GM19438 (cell line): ENCODE data around the gene PDP2.
A peak's percentile ranks its signal among the peaks of the same experiment; 100 is the strongest.
"Not testable (repeated sequence)": the region's sequence is repeated elsewhere in the genome, so short reads cannot be mapped to it uniquely, and the experiment has no call there.

Experiments used
- ATAC-seq: cut with Tn5 transposase; IDR thresholded peaks from one replicate; pipeline ENCODE4 v1.9.1; 2021; ENCODE audit warnings: low read depth; ENCODE audit not compliant: unreplicated experiment

PDP2 gene

DNA sequence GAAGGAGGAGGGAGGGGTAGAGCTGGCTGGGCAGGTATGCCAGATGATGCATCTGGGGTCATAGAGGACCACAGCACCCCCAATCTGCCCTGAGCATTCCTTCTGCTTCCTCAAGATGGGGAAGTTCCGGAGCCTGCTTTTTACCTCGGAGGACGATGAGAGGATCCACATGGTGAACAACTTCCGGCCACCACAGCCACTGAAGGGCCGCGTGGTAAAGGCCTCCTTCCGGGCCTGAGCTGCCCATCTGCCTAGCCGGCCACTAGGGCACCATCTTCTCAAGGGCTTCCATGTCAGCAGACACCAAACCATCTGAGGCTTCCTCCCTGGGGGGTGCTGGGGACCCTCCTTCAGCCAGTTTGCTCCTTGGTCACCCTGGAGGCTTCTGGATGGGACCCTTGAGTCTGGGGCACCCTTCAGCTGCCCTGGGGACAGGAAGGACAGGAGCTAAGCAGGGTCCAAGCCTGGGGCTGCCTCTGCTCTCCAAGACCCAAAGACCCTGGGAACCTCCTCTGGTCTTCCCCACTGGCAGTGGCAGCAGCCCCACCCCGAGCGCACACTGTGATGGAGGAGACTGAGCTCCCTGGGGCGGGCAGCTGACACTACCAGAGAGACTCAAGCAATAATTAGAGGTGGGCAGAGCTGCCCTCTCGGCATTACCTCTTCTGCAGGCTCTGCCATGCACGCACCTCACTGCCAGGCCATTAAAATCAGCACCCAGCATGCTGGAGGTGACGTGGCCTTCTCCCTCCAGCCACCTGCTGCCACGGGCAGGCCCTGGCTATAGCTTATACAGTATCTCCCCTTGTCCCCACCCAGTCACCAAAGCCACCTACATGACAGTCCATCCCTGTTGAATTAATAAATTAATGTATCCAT lies 26.8 kb upstream of the PDP2 start:
- no peak for ATAC-seq

DNA sequence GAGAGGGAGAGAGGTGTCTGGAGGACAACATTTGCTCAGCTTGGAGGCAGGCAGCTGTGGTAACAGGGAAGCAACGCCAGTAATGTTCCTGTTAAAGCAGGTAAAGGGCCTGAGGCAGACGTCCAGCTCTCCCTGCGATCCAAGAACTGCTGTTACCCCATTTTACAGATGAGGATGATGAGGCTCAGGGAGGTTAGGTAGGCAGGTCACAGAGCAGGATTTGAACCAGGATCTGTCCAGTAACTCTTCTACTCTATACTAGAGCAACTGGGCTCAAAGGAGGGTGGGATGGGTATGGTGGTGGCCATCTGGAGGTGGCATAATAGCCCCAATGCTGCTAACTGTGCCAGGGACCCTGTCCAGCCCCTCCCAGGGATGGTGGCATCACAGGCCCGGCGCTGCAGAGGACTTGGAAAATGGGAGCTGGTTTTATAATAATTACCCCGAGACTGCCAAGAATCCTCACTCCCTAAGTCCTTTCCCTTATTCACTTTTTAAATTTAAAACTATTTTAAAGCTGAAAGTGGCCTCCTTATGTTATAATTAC lies 24.1 kb upstream of the PDP2 start:
- ATAC-seq = no peak

DNA sequence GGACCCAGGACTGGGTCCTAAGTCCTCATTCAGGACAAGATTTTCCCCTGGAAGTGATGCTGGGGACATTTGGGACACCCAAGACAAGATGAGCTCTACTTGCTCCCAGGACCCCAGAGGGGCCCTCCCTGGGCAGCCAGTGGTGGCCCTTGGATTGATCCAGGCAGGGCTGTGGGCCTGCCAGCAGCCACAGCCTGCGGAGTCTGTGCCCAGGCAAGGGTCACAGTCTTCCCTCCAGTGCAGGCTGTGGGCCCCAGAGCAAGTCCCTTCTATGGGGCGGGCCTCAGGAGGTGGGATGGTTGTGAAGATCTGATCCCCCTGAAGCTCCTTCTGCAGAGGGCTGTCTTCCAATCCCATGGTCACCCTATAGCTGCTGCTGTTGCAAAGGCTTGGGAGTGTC lies 23.5 kb upstream of the PDP2 start:
- ATAC-seq = no peak

DNA sequence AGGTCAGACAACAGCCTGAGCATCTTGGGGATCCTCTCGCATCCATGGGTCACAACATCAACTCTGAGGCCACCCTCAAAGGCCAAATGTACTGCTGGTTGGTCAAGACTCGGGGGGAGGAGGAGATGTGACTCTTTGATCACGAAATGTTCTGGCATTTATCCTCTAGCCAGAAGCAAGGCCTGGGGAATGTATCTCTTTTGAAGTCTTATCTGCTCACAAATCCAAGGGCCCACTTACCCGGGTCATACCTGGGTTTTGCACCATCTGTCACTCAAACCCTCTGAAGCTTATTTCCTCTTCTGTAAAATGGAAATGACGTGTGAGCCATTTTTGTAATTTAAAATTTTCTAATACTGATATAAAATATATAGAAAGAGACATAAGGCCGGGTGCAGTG lies 22.9 kb upstream of the PDP2 start:
- no peak for ATAC-seq

DNA sequence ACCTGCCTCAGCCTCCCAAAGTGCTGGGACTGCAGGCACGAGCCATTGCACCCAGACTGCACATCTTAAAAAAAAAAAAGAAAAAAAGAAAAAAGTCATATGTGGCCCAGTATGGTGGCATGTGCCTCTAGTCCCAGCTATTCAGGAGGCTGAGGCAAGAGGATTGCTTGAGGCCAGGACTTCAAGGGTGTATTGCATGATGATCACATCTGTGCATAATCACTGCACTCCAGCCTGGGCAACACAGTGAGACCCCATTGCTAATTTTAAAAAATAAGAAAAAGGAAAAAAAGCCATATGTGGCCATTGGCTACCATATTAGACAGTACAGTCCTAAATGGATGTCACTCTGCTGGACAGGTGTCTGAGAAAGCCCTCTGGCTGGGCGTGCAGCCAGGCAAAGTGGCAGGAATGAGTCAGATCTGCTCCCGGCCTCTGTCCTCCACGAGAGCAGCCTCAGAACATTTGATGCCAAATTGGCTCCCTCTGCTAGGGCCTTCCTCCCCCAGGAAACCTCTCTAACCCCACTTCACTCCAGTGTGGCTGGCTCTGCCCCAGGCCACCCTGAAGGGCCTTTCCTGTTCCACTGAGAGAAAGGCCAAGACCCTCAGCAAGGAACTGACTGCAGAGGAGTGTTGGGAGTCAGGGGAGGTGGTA lies 21.4 kb upstream of the PDP2 start:
- ATAC-seq = peak; percentile 66

DNA sequence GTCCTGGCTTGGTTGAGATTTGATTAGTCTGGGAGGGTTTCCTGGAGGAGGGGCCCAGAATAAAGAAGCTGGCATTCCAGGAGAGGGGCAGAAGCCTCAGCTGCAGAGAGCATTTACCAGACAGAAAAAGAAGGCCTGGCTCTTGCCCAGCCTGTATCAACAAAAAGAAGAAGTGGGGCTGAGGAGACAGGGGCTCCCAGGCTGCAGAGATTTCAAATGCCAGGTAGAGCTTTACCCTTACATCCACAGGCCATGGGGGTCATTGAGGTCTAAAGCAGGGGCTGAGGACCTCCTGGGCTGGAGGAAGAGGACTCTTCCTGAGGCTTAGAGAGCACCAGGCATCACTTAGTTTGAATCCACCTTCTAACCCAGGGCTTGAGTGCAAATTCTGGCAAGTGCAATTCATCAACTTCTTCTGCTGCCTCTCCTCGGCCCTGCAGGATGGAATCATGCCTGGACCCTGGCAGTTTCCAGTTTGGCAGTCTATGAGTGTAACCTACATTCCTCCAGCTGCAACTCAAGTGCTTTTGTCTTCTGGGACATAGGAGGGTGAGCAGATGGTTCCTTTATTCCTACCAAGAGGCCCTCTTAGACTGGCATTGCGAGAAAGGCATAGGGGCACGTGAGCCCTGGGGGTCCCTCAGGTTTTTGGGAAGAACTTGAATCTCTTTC lies 20.8 kb upstream of the PDP2 start:
- no peak for ATAC-seq

DNA sequence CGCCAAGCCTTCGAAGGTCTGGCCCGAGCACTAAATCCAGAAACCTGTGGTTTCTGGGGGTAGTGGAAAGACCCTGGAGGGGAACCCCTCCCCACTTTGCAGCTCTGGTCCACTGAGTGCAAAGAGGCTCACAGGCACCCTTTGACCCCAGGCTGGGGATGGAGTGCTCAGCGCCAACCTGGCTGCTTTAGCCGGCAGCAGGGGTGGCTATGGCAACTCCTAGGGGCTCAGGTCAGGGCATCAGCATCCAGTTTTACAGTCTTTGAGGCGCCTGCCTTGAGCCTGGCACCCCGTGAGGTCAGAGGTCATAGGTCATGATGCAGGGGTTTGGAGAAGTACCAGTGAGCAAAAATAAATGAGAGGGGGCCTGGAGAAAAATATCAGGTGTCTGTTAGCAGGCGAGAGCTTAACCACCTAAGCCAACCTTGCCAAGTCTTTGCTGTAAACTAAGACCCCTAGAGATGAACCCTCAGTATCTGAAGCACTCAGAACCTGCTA lies 18.2 kb upstream of the PDP2 start:
- ATAC-seq = no peak

DNA sequence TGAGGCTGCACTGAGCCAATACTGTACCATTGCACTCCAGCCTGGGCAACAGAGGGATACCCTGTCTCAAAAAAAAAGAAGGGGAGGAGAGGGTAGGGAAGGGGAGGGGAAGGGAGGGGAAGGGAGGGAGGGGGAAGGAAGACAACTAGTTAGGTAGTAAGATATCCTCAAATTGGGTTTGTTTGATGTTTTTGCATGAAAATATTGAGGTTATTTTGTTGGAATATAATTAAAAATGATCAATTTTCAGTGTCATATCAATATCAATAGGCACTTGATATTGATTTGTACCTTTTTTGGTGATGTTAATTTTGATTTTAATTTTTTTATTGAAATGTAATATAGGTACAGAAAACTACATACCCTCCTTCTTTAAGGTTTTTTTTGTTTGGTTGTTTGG lies 16.6 kb upstream of the PDP2 start:
- no peak for ATAC-seq

DNA sequence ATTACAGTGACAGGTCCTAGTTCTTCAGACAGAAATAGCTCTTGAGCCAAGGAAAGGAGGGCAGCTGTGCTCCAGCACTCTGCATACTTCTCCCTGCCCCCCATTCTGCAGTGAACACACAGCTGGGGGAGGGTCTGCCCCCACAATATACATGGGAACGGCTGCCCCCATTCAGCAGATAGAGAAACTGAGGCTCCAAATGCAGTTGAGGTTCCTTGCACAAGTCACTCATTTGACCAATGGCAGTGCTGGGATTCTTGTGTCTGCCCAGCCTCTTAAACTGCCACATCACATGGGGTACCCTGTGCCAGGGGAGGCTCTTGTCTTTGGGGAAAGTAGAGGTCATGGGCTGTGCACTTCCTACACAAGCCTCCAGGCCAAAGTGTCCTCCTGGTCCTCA lies 10.9 kb upstream of the PDP2 start:
- ATAC-seq = no peak

DNA sequence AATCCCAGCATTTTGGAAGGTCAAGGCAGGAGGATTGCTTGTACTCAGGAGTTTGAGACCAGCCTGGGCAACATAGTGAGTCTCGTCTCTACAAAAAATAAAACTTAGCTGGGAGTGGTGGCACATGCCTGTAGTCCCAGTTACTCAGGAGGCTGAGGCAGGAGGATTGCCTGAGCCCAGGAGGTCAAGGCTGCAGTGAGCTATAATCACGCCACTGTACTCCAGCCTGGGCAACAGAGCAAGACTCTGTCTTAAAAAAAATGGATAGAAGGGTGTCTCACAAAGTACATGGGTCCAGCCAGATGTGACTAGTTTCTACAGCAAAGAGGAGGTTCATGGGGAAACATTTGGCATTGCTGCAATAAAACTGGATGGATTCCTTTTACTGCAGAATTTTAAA lies 9.0 kb upstream of the PDP2 start:
- ATAC-seq = not testable (repeated sequence)

DNA sequence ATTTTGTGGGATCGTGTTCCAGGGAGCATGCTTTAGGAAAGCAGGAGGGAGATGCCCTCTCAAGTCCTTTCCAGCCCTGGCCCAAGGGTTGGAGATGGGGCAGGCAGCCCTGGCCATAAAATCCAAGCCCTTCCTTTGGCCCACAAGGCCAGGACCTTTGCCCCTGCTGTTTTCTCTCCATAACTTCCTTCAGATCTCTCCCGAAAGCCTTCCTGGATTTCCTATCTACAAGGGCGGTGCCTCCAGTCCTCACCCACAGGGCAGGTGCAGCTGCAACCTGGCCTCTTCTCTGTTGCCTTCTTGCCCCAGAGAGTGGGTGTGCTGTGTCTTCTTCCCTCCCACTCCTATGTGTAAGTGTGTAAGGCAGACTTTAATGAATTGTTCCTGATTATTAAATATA lies 8.5 kb upstream of the PDP2 start:
- no peak for ATAC-seq

DNA sequence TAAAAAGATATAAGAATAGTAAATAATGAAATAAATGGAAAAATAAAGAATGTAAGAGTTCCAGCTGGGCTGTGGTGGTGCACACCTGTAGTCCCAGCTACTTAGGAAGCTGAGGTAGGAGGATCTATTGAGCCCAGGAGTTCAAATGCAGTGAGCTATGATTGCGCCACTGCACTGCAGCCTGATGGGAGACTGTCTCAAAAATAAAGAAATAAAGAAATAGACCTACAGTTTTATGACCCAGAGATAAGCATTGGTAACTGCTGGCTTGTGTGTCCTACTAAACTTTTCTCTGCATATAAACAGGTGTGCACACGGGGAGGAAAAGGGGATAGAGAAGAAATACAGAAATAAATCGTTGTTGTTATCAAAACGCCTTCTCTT lies 7.8 kb upstream of the PDP2 start:
- no peak for ATAC-seq

DNA sequence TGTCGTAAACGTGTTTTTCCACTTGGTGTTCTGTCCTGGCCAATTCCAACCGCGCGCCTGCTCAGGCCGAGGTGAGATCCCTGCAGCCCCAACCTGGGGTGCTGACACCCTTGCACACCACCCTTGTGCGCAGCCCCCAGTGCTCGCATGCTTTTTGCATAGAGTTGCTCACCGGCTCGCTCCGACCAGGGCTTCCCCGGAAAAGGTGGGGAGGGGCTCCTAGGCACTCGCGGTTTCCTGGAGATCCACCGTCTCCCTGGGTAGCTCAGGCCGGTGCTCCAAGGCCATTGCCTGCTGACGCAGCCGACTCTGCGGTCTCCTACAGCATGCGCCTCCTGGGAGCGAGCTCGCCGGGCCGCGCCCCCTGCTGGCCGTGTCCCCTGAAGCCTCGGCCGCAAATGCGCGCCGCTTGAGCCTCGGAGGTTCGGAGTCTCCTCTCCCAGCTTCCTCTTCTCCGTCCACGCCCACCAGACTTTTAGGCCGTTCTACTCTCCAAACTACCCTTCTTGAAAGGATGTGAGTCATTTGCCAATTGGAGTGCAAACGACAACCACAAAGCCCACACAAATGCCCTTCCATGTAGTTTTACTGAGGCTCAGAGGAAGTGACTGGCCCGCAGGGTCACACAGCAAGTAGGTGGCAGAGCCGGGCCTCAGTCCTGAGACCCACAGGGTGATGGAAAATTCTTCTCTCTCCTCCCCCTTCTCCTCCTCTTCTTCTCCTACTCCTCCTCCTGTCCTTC lies 7.2 kb upstream of the PDP2 start:
- peak; percentile 79 for ATAC-seq

DNA sequence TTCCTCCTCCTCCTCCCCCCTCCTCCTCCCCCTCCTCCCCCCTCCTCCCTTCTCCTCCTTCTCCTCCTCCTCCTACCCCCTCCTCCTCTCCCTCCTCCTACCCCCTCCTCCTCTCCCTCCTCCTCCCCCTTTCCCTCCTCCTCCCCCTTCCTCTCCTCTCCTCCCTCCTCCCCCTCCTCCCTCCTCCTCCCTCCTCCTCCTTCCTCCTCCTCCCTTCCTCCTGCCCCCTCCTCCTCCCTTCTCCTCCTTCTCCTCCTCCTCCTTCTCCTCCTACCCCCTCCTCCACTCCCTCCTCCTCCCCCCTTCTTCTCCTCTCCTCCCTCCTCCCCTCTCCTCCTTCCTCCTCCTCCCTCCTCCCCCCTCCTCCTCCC lies 6.6 kb upstream of the PDP2 start:
- ATAC-seq = no peak

DNA sequence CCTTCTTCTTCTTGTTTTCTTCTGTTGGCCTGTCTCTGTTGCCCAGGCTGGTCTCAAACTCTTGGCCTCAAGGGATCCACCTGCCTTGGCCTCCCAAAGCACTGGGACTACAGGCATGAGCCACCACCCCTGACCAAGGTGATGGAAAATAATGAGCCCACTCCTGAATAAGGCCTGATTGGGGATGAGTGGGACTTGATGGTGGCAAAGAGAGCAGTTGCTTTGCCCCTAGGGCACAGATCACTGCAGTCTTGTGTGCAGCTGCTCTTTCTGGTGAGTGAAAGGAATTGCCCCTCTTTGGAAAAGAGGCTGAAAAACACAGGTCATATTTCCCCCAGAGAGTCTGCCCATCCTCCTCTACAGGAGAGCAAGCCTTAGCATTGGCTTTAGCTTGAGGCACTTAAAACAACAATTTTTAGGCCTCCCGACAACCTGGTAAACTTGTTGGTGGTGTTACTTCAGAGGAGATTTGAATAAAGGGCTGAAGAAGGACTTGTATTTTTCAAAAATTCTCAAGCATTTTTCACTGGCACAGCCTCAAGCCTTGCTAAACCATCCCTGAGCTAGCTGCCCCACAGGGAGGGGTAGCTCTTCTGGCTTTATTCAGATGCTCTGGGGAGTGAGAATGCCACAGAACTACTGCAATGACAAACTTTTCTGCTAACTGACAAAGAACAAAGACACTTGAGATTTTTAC lies 6.1 kb upstream of the PDP2 start:
- ATAC-seq = no peak

DNA sequence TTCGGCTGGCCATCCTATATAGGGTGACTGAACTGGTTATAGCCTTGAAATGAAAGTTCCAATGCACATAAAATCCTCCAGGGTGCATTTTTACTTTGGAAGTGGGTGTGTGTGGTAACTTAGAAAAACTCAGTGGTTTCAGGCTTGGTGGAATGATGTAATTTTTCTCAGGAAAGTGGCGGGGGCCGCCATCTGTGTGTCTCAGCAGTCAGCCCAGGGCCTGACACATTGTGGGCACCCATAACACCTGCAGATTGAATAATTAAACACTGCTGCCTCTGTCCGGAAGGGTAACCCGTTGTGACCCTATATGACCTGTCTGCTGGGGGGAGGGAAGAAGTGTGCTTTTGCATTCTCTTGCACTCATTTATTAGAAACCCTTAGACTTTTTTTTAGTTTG lies 2.2 kb upstream of the PDP2 start:
- no peak for ATAC-seq

DNA sequence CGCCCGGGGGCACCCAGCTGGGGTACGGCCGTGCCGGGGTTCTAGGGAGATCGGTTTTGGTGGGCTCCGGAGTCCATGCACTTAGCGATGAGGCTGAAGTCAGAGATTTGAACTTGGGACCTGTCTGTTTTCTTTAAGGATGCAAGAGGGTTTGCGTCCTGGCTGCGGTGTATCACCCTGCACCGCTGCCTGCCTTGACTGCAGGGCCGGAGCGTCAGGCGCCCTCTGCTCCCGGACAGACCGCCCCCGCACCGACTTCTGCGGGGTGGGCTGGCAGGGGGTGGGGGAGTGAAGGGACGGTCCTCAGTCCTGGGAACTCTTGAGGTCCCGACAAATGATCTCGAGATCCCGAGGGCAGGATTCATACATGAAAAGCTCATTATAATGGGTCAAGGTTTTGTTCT lies 701 bp downstream of the PDP2 start:
- no peak for ATAC-seq

DNA sequence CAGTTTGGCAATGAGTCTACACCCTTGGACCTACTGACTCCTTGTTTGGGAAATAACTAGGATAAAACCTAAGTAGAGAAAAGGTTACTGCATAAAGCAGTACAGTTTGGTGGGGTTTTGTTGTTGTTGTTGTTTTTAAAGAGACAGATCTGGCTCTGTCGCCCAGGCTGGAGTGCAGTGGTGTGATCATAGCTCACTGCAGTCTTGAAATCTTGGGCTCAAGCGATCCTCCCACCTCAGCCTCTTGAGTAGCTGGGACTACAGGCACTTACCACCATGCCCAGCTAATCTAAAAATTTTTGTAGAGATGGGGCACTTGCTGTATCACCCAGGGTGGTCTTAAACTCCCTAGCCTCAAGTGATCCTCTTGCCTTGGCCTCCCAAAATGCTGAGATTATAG lies 1.2 kb downstream of the PDP2 start:
- ATAC-seq = no peak

DNA sequence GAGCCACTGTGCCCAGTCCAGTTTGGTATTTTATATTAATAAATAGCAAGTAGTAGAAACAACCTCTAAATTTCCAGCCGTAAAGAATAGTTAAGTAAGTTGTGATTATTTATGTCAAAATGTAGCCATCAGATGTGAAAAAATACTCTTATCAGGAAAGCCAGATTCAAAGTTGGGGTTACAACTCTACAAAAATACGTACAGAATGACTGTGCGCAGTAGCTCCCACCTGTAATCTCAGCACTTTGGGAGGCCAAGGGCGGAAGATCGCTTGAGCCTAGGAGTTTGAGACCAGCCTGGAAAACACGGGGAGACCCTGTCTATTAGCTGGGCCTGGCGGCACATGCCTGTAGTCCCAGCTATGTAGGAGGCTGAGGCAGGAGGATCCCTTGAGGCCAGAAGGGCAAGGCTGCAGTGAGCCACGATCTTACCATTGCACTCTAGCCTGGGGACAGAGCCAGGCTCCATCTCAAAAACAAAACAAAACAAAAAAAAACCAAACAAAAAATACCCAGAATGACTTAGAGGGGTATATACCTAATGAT lies 1.7 kb downstream of the PDP2 start:
- ATAC-seq = no peak

DNA sequence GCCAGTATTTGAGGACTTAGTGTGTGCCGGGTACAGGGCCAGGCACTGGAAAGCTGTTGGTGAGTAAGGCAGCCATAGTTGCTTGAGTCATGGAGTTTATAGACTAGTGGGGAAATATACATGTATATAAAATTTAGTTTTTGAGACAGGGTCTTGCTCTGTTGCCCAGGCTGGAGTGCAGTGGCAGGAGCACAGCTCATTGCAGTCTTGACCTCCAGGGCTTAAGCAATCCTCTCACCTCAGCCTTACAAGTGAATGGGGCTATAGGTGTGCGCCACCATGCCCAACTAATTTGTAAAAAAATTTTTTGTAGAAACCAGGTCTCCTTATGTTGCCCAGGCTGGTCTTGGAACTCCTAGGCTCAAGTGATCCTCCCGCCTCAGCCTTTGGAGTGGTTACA lies 2.4 kb downstream of the PDP2 start:
- ATAC-seq = no peak
